Retinal pigment epithelial cell (primary cell): ENCODE data around the gene GRIK5.

Experiments
- DNase-seq: peaks from one replicate; pipeline ENCODE4 v3.0.0-alpha.2; 2010; ENCODE audit warnings: low read depth
- H3K4me3 ChIP-seq: 2 replicates; pipeline ENCODE4 v1.5.1; 2011; ENCODE audit warnings: mild to moderate bottlenecking, low read length, control low read depth, moderate library complexity
- CTCF ChIP-seq: conservative IDR thresholded peaks from 2 replicates; pipeline ENCODE4 v1.5.1; 2011; ENCODE audit warnings: low read depth, low read length, control low read depth, inconsistent platforms

Gene GRIK5

GRCh38 chr19:41988947-41989346 is 81.1 kb downstream of the GRIK5 start:
- H3K4me3 ChIP-seq, result no peak overlapping the region
- no peak for TF ChIP-seq CTCF
- no peak for DNase-seq

GRCh38 chr19:41987141-41987860 is 82.7 kb downstream of the GRIK5 start:
- TF ChIP-seq CTCF, result no peak
- DNase-seq, result no peak
- H3K4me3 ChIP-seq, result no peak overlapping the region

- no peak for TF ChIP-seq CTCF
- DNase-seq, result no peak
- no peak overlapping the region for H3K4me3 ChIP-seq
Measured at GRCh38 chr19:41984961-41985360, 85.0 kb downstream of the GRIK5 start.

GRCh38 chr19:41981724-41982123 is 88.3 kb downstream of the GRIK5 start:
- no peak for DNase-seq
- no peak overlapping the region for H3K4me3 ChIP-seq
- no peak for TF ChIP-seq CTCF

GRCh38 chr19:41978470-41978869 is 91.5 kb downstream of the GRIK5 start:
- DNase-seq, result no peak
- no peak overlapping the region for H3K4me3 ChIP-seq
- TF ChIP-seq CTCF, result no peak

- no peak for TF ChIP-seq CTCF
- no peak overlapping the region for H3K4me3 ChIP-seq
- no peak for DNase-seq
Measured at GRCh38 chr19:41977916-41978315, 92.1 kb downstream of the GRIK5 start.

- no peak for TF ChIP-seq CTCF
- no peak overlapping the region for H3K4me3 ChIP-seq
- DNase-seq, result no peak
Measured at GRCh38 chr19:41974652-41975051, 95.4 kb downstream of the GRIK5 start.
